ENCODE measurements around the gene KCNA4. TPM values are rescaled to one million over a fixed set of nuclear protein-coding genes. Genes with fewer than 3 reads are reported as not detected.

Gene KCNA4
- total RNA-seq: 0.07 and 0.46 TPM in 2 replicates

DNA sequence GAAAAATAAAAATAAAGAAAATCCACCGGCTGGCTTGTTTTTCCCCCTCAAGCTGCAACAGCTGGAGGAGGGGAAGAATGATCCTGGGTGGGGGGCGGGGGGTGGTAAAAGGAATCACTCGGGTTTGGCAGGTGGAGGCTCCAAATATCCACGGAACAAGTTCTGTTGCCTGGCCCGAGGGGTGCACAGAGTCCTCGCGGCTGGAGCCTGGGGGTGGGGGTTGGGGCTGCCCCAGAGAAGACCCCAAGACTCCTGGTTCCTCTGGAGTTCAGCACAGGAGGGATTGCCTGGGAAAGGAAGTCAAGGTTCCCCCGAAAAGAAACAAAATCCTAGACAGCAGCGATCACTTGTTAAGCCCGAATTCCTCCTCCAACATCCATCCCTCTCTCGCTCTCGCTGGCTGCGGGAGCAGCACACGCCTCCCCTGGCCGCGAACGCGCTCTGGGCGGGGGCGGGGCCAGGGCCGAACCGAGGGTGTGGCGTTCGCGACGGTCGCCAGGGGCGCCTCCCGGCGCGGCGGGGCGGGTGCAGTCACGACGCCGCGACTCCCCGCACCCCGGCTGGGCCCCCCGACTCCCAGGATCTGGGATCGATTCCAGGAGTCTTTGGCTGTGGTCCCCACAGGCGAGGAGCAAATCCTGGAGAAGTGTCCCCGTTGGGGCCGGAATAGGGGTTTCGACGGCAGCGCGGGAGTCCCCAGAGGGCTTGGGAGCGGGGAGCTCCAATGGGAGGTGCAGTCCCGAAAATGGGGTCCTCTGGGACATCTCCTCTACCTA, at the start of gene KCNA4:
Gene KCNA4 (minus strand): TSS at position 443 of the 776 bp plus-strand sequence. CDS start 4,352 bp downstream, outside the sequence.

Other genes with a start within 250 kb of the KCNA4 start
- not detected in 2 replicates for gene FSHB, start 214.0 kb upstream of the KCNA4 start, total RNA-seq

Measured in smooth muscle cell of the pulmonary artery (primary cell).